ENCODE results near the gene NR3C2.
A peak's percentile ranks its signal among the peaks of the same experiment; 100 is the strongest.

The NR3C2 gene

GRCh38 chr4:148396986-148397673, 45.1 kb downstream of the NR3C2 start:
- no peak overlapping the region for H3K27ac ChIP-seq (ENCODE audit: low read depth, low read length)
- no peaks in the 10 kb centered on the region for H3K27me3 ChIP-seq (ENCODE audit: control insufficient read depth in 1 of 2, insufficient read depth in 2 of 2, low read length in 2 of 2)
- H3K36me3 ChIP-seq (ENCODE audit: insufficient read depth, low read length) = no peaks in the 10 kb centered on the region
- H3K4me3 ChIP-seq (ENCODE audit: low read depth in 1 of 2, low read length in 2 of 2) = no peak overlapping the region
- peaks cover 11% of the 10 kb centered on the region for H3K4me1 ChIP-seq (ENCODE audit: insufficient read depth, low read length)
- no peaks in the 10 kb centered on the region for H3K9me3 ChIP-seq (ENCODE audit: low read length)
- H3K9ac ChIP-seq (ENCODE audit: low read length) = no peak overlapping the region

GRCh38 chr4:148395771-148396170, 46.4 kb downstream of the NR3C2 start:
- no peak overlapping the region for H3K27ac ChIP-seq (ENCODE audit: low read depth, low read length)
- no peak overlapping the region for H3K9ac ChIP-seq (ENCODE audit: low read length)
- H3K4me1 ChIP-seq (ENCODE audit: insufficient read depth, low read length) = peaks cover 11% of the 10 kb centered on the region
- H3K27me3 ChIP-seq (ENCODE audit: control insufficient read depth in 1 of 2, insufficient read depth in 2 of 2, low read length in 2 of 2) = no peaks in the 10 kb centered on the region
- H3K36me3 ChIP-seq (ENCODE audit: insufficient read depth, low read length) = no peaks in the 10 kb centered on the region
- H3K9me3 ChIP-seq (ENCODE audit: low read length) = no peaks in the 10 kb centered on the region
- H3K4me3 ChIP-seq (ENCODE audit: low read depth in 1 of 2, low read length in 2 of 2) = no peak overlapping the region

DNA sequence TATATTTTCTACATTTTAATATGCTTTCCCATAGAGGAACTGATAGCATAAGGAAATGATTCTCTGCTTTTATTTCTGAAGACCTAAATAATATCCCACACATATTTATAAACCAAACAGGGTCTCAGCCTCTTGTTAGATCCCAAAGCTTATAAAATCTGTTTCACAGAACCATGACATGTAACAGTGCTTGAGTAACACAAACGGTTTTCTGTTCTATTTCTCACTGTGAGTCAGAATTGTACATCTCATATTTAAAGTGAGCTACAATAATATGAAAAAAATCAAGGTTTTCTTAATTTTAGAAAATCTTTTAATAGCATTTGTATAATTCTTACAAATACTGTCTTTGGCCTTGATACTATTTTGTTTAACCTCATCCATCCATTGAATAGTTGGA, 51.2 kb downstream of the NR3C2 start:
- Histone ChIP-seq H3K4me3 (ENCODE audit: low read depth in 1 of 2, low read length in 2 of 2) (no peak overlapping the region), H3K4me1 (ENCODE audit: insufficient read depth, low read length) (no peaks in the 10 kb centered on the region), H3K9ac (ENCODE audit: low read length) (no peak overlapping the region), H3K36me3 (ENCODE audit: insufficient read depth, low read length) (no peaks in the 10 kb centered on the region), H3K27me3 (ENCODE audit: control insufficient read depth in 1 of 2, insufficient read depth in 2 of 2, low read length in 2 of 2) (no peaks in the 10 kb centered on the region), H3K27ac (ENCODE audit: low read depth, low read length) (no peak overlapping the region), H3K9me3 (ENCODE audit: low read length) (no peaks in the 10 kb centered on the region)

DNA sequence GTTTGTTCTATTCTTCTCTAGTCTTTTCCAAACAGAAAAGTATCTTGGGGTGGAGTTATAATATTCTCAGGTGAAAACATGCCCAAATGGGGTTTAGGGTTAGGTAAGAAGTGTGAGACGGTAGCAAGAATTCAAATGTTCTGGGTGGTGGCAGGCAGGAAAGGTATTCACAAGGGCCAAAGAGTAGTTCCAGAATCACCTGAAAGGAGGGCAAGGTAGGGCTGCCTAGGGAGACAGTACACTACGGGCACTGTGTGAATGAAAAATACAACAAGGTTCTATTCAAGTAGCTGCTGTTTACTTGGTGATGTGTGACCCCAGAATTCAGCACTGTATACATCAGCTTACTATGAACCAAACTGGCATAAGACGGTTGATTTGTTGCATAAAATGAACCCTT, 51.9 kb downstream of the NR3C2 start:
- no peaks in the 10 kb centered on the region for H3K4me1 ChIP-seq (ENCODE audit: insufficient read depth, low read length)
- no peak overlapping the region for H3K9ac ChIP-seq (ENCODE audit: low read length)
- H3K27me3 ChIP-seq (ENCODE audit: control insufficient read depth in 1 of 2, insufficient read depth in 2 of 2, low read length in 2 of 2) = no peaks in the 10 kb centered on the region
- no peaks in the 10 kb centered on the region for H3K36me3 ChIP-seq (ENCODE audit: insufficient read depth, low read length)
- no peaks in the 10 kb centered on the region for H3K9me3 ChIP-seq (ENCODE audit: low read length)
- no peak overlapping the region for H3K4me3 ChIP-seq (ENCODE audit: low read depth in 1 of 2, low read length in 2 of 2)
- no peak overlapping the region for H3K27ac ChIP-seq (ENCODE audit: low read depth, low read length)

DNA sequence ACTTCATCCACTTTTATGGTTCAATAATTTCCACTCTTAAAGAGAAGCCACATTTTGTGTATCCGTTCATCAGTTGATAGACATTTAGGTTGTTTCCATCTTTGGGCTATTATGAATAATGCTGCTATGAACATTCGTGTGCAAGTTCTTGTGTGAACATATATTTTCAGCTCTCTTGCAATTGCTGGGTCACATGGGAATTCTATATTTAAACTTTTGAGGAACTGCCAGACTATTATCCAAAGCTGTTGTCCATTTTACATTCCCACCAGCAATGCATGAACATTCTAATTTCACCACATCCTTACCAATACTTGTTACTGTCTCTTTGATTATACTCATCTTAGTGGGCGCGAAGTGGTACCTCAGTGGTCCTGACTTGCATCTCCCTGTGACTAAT, 61.9 kb downstream of the NR3C2 start:
- no peak overlapping the region for H3K9ac ChIP-seq (ENCODE audit: low read length)
- no peaks in the 10 kb centered on the region for H3K4me1 ChIP-seq (ENCODE audit: insufficient read depth, low read length)
- no peak overlapping the region for H3K27ac ChIP-seq (ENCODE audit: low read depth, low read length)
- H3K9me3 ChIP-seq (ENCODE audit: low read length) = no peaks in the 10 kb centered on the region
- no peaks in the 10 kb centered on the region for H3K36me3 ChIP-seq (ENCODE audit: insufficient read depth, low read length)
- H3K4me3 ChIP-seq (ENCODE audit: low read depth in 1 of 2, low read length in 2 of 2) = no peak overlapping the region
- H3K27me3 ChIP-seq (ENCODE audit: control insufficient read depth in 1 of 2, insufficient read depth in 2 of 2, low read length in 2 of 2) = no peaks in the 10 kb centered on the region

- Histone ChIP-seq H3K27me3 (ENCODE audit: control insufficient read depth in 1 of 2, insufficient read depth in 2 of 2, low read length in 2 of 2) (no peaks in the 10 kb centered on the region), H3K9me3 (ENCODE audit: low read length) (no peaks in the 10 kb centered on the region), H3K27ac (ENCODE audit: low read depth, low read length) (peak overlapping the region; percentile 10), H3K4me3 (ENCODE audit: low read depth in 1 of 2, low read length in 2 of 2) (peak overlapping the region in 1 of 2 donors; percentile 46), H3K36me3 (ENCODE audit: insufficient read depth, low read length) (no peaks in the 10 kb centered on the region), H3K4me1 (ENCODE audit: insufficient read depth, low read length) (no peaks in the 10 kb centered on the region), H3K9ac (ENCODE audit: low read length) (peak overlapping the region; percentile 18)
Observed at GRCh38 chr4:148376151-148376550, 66.1 kb downstream of the NR3C2 start.

DNA sequence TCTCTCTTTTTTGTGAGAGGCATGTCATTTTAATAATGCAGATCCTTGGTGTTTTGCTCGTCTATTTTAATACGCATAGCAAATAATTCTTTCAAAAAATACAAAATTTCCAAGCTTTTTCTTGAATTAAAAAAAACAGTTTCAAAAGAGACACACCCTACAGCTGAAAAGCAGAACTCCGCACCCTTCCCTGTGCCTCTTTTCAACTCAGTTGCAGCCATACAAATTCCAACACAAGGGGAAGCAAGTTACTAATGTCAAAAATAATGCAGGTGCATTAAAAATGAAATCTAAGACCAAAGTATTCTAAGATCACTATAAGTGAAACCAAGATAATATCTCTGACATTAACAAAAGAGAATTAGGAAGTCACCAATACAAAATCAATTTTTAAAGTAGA, 66.6 kb downstream of the NR3C2 start:
- peak overlapping the region; percentile 10 for H3K27ac ChIP-seq (ENCODE audit: low read depth, low read length)
- no peak overlapping the region for H3K9ac ChIP-seq (ENCODE audit: low read length)
- H3K36me3 ChIP-seq (ENCODE audit: insufficient read depth, low read length) = no peaks in the 10 kb centered on the region
- peak overlapping the region in 1 of 2 donors; percentile 46 for H3K4me3 ChIP-seq (ENCODE audit: low read depth in 1 of 2, low read length in 2 of 2)
- no peaks in the 10 kb centered on the region for H3K27me3 ChIP-seq (ENCODE audit: control insufficient read depth in 1 of 2, insufficient read depth in 2 of 2, low read length in 2 of 2)
- H3K4me1 ChIP-seq (ENCODE audit: insufficient read depth, low read length) = no peaks in the 10 kb centered on the region
- H3K9me3 ChIP-seq (ENCODE audit: low read length) = no peaks in the 10 kb centered on the region

- Histone ChIP-seq H3K4me3 (ENCODE audit: low read depth in 1 of 2, low read length in 2 of 2) (no peak overlapping the region), H3K27me3 (ENCODE audit: control insufficient read depth in 1 of 2, insufficient read depth in 2 of 2, low read length in 2 of 2) (no peaks in the 10 kb centered on the region), H3K4me1 (ENCODE audit: insufficient read depth, low read length) (no peaks in the 10 kb centered on the region), H3K9ac (ENCODE audit: low read length) (no peak overlapping the region), H3K9me3 (ENCODE audit: low read length) (no peaks in the 10 kb centered on the region), H3K36me3 (ENCODE audit: insufficient read depth, low read length) (no peaks in the 10 kb centered on the region), H3K27ac (ENCODE audit: low read depth, low read length) (no peak overlapping the region)
Observed at GRCh38 chr4:148373093-148373492, 69.1 kb downstream of the NR3C2 start.

- no peak overlapping the region for H3K27ac ChIP-seq (ENCODE audit: low read depth, low read length)
- no peak overlapping the region for H3K9ac ChIP-seq (ENCODE audit: low read length)
- no peaks in the 10 kb centered on the region for H3K36me3 ChIP-seq (ENCODE audit: insufficient read depth, low read length)
- H3K9me3 ChIP-seq (ENCODE audit: low read length) = no peaks in the 10 kb centered on the region
- H3K4me1 ChIP-seq (ENCODE audit: insufficient read depth, low read length) = no peaks in the 10 kb centered on the region
- no peaks in the 10 kb centered on the region for H3K27me3 ChIP-seq (ENCODE audit: control insufficient read depth in 1 of 2, insufficient read depth in 2 of 2, low read length in 2 of 2)
- H3K4me3 ChIP-seq (ENCODE audit: low read depth in 1 of 2, low read length in 2 of 2) = no peak overlapping the region
Observed at GRCh38 chr4:148369919-148370318, 72.3 kb downstream of the NR3C2 start.

- Histone ChIP-seq H3K27me3 (ENCODE audit: control insufficient read depth in 1 of 2, insufficient read depth in 2 of 2, low read length in 2 of 2) (no peaks in the 10 kb centered on the region), H3K9ac (ENCODE audit: low read length) (no peak overlapping the region), H3K36me3 (ENCODE audit: insufficient read depth, low read length) (no peaks in the 10 kb centered on the region), H3K4me1 (ENCODE audit: insufficient read depth, low read length) (peaks cover under 1% of the 10 kb centered on the region), H3K4me3 (ENCODE audit: low read depth in 1 of 2, low read length in 2 of 2) (no peak overlapping the region), H3K9me3 (ENCODE audit: low read length) (no peaks in the 10 kb centered on the region), H3K27ac (ENCODE audit: low read depth, low read length) (no peak overlapping the region)
Observed at GRCh38 chr4:148367756-148368155, 74.5 kb downstream of the NR3C2 start.

DNA sequence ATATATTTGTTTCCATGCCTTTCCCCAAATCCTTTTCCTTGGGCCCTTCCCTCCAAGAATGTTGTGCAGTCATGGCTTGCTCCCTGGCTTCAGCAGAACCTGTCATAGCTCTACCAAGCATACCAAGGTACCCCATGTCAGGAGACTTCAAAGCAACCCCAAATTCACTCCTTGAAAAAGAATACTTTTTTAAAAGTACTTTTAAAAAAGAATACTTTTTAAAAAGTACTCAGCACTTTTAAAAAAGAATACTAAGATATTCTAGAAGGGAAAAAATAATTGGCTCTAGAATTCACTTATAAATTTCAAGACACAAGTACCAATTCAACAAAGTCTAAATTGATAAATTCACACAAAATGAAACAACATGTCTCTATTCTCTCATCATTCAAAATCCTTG, 76.0 kb downstream of the NR3C2 start:
- no peak overlapping the region for H3K4me3 ChIP-seq (ENCODE audit: low read depth in 1 of 2, low read length in 2 of 2)

DNA sequence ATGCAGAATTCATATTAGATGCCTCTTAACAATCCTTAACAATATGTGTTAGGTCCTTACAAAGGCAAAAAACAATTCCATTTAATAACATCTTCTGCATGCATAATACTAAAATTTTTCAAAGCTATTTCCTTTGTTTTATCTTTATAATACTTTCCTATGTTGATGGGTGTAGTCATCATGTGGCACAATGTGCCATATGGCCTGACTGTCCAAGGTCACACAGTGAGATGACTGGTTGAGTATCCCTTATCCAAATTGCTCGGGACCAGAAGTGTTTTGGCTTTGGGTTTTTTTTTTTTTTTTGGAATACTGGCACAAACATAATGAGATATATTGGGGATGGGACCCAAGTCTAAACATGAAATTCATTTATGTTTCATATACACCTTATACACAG, 77.7 kb downstream of the NR3C2 start:
- Histone ChIP-seq H3K27me3 (ENCODE audit: control insufficient read depth in 1 of 2, insufficient read depth in 2 of 2, low read length in 2 of 2) (no peaks in the 10 kb centered on the region), H3K9ac (ENCODE audit: low read length) (no peak overlapping the region), H3K4me3 (ENCODE audit: low read depth in 1 of 2, low read length in 2 of 2) (no peak overlapping the region), H3K4me1 (ENCODE audit: insufficient read depth, low read length) (peaks cover 5% of the 10 kb centered on the region), H3K27ac (ENCODE audit: low read depth, low read length) (no peak overlapping the region), H3K36me3 (ENCODE audit: insufficient read depth, low read length) (no peaks in the 10 kb centered on the region), H3K9me3 (ENCODE audit: low read length) (no peaks in the 10 kb centered on the region)

More for the DNA sequence above, 76.0 kb downstream of the NR3C2 start:
- H3K9ac ChIP-seq (ENCODE audit: low read length) = no peak overlapping the region
- H3K27ac ChIP-seq (ENCODE audit: low read depth, low read length) = no peak overlapping the region
- no peaks in the 10 kb centered on the region for H3K9me3 ChIP-seq (ENCODE audit: low read length)
- H3K4me1 ChIP-seq (ENCODE audit: insufficient read depth, low read length) = peaks cover 5% of the 10 kb centered on the region
- H3K36me3 ChIP-seq (ENCODE audit: insufficient read depth, low read length) = no peaks in the 10 kb centered on the region
- no peaks in the 10 kb centered on the region for H3K27me3 ChIP-seq (ENCODE audit: control insufficient read depth in 1 of 2, insufficient read depth in 2 of 2, low read length in 2 of 2)

All from muscle layer of colon (tissue), 2 donors.